ENCODE results near the gene SNX32.
A peak's percentile ranks its signal among the peaks of the same experiment; 100 is the strongest.
"Not testable (repeated sequence)": the region's sequence is repeated elsewhere in the genome, so short reads cannot be mapped to it uniquely, and the experiment has no call there.

SNX32 gene

DNA sequence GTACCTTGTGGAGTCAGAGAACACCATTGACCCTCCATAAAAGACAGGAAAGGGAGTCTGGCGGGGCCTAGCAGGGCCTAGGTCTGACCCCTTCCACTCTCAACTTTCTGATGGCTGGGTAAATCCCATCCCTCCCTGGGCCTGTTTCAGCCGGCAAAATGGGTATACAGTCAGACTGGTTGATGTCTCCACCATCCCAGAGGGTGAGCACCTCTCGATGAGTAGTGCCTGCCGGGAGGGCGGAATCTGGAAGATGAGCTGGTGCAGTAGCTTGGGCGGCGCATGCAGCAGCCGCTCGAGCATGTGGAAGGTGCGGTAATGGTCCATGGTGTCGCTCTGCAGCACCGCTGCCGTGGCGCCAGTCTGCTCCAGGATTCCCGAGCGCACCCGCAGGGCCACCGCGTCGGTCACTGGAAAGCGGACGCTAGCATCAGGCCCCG lies 54.0 kb downstream of the SNX32 start:
- no peak for DNase-seq

DNA sequence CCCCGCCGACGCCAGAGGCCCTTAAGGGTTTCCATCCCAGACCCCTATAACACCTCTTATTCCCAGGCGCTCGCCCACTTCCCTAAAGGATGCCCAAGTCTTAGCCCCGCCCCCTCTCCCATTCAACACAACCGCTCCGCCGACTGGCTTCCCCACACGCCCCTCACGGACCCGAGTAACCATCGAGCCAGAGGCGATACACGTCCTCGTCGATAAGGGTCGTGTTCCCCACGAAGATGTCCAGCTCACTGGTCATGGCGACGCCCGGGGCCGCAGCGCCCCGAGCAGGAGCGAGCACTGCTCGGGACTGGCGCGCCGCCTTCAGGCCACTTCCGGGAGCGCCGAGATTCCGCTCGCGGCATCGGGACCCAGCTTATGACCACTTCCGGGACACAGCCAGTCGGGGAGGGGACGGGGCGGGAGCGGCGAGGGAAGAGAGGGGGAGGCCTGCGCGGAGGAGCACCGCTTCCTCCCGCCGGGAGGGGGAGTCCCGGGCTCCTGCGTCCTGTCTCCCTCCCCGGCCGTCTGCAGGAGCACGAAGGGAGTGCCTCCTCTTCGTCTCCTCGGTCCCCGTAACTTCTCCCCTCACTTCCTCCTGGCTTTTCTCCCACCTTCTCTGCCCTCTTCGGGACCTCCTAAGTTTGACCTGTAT lies 54.5 kb downstream of the SNX32 start, which contains the start of gene FIBP:
TSS of gene FIBP (minus strand) at position 309 of the 652 bp plus-strand sequence. CDS start at position 256, 53 bp downstream.
- DNase-seq = peak; percentile 87

DNA sequence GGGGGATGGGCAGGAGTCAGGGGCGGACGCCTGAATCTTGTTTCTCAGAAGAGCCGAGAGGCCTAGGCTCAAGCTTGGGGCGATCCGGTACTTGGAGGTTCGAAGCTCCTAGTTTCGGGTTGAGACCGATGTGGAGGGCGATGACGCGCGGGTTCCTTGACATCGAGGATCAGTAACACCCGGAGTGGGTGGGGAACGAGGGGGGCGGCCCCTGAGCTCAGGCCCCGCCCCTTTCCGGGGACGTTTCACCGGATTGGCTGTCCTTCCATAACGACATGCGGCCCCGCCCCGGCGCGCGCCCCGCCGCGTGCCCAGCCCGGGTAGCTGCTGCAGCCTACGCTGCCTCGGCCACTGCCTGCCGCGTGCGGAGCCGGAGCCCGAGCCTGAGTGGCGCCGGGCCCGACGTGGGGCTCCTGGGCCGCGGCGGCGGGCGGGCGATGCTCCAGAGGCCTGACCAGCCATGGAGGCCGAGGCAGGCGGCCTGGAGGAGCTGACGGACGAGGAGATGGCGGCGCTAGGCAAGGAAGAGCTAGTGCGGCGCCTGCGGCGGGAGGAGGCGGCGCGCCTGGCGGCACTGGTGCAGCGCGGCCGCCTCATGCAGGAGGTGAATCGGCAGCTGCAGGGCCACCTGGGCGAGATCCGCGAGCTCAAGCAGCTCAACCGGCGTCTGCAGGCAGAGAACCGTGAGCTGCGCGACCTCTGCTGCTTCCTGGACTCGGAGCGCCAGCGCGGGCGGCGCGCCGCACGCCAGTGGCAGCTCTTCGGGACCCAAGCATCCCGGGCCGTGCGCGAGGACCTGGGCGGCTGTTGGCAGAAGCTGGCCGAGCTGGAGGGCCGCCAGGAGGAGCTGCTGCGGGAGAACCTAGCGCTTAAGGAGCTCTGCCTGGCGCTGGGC lies 56.8 kb downstream of the SNX32 start, which contains the start of gene CCDC85B:
TSS of gene CCDC85B (plus strand) at position 350 of the 895 bp plus-strand sequence. CDS start at position 461, 111 bp downstream.
- peak; percentile 90 for DNase-seq

DNA sequence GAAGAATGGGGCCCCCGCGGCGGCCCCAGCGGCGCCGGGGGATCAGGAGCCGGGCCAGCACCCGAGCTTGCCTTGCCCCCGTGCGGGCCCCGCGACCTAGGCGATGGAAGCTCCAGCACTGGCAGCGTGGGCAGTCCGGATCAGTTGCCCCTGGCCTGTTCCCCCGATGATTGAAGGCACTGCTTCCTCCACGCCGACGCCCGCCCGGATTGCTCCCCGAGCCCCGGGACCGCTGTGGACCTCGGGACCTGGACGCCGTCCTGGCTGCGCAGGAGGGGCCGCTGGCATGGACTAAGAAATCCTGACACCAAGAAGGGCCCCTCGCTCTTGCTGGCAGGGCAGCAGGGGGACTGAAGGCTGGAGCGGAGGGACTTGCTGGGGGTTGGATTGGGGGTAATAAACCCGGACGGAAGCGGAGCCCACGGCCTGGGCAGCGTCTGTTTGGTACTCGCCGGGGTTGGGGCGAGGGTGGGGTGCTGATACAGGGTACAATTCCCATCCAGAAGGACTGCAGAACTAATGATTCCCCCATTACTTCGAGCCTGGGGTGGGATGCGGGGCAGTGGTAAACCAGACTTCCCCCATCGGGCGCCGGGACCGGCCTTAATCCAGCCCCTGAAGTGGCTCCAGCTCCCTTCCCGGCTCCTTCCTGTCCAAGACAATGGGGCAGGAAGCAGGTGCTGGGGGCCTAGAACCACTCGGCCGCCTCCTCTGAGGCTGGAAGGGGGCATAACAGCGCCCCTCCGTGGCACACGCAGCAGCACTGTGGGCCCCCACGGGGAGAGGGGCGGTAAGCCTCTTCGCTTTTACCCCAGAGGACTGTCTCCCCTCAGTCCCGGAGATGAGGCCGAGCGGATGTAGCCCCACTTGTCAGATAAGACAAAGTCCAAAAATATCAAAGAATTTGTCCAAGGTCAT lies 57.7 kb downstream of the SNX32 start:
- DNase-seq = no peak

DNA sequence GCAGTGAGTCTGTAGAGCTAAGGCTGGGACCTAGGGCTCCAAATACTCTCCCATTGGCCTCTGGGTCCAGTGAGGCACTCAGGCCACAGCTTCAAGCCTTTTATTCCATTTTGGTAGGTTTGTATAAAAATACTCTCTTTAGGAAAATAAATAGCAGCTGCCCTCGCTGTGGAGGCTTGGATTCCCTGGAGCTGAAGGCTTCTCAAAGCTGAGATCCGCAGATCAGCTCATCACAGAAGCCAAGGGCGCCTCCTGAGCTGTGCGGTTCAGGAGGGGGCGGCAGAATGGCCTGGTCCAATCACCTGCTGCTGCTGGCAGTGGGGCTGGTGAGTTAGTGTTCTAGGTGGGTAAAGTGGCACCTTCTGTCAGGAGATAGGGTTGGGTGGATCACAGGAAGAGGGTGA lies 58.4 kb downstream of the SNX32 start:
- DNase-seq = not testable (repeated sequence)

DNA sequence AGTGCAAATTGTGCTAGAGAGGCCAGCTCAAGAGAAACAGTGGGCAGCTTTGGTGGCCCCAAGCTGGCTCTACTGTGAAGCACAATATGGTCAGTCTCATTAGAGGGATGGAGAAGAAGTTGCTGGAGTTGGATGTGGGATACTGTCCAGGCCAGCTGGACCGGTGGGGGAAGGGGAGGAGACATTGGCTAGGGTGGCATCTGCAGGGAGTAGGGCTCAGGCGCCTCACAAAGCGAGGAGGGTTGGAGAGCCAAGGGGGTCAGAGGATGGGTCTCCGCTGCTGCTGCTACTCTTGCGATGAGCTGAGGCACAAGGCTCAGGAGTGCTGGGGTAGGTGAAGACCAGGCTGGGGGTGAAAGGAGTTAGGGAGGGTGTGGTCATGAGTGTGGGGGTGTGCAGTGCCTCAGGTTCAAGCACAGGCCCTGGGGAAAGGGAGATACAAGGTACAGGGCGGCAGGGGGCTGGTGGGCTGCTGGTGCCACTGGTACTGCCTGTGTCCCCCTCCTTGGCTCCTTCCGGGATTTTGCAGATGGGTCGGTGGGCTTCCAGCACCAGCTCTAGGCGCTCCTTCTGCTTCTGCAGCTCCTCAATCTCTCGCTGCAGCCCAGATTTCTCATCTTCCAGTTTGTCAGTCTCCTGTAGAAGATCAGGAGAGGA lies 59.0 kb downstream of the SNX32 start:
- DNase-seq = no peak

DNA sequence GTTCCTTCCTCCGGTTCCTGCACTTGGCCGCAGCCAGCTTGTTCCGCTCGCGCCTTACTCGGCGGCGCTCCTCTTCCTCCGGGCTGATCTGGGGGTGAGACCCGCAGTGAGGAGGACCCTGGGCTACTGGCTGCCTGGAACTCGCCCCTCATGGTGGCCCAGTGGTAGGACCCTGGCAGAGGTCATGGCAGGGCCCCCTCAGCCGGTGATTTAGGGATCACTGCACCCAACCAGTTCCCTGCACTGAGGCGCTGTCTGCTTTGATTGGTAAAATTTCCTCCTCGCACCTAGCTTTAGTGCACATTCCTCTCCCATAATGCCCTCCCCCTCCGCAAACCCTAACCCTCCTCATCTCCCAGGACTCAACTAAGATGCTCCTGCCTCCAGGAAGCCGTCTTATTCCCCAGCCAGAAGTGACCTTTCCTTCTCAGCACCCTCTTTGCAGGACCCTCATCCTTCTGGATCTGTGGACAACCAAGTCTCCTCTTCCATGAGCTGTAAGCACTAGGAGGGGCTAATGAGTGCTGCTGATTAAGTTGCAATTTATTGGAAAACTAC lies 60.4 kb downstream of the SNX32 start:
- DNase-seq = no peak

DNA sequence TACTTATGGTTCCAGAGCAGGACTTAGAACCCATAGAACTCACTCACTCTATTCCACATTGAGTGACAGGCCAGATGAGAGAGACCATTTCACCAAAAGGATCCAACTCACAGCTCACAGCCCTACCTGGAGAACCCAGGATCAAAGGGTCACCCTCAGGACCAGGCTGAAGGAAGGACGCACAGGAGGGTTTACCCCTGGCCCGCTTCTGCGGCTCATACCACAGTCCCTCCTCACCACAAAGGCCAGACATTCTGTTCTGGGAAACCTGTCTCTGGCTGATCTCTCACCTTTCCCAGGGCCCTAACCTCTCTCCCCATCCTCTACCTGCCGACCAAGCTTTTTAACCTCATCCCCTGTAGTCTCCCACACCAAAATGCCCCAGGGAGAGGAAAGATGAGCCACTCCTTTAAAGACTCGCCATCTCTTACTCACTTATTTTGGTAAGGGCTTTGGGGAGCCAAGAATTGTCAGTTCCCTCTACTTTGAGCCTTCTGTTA lies 61.8 kb downstream of the SNX32 start:
- DNase-seq = no peak

DNA sequence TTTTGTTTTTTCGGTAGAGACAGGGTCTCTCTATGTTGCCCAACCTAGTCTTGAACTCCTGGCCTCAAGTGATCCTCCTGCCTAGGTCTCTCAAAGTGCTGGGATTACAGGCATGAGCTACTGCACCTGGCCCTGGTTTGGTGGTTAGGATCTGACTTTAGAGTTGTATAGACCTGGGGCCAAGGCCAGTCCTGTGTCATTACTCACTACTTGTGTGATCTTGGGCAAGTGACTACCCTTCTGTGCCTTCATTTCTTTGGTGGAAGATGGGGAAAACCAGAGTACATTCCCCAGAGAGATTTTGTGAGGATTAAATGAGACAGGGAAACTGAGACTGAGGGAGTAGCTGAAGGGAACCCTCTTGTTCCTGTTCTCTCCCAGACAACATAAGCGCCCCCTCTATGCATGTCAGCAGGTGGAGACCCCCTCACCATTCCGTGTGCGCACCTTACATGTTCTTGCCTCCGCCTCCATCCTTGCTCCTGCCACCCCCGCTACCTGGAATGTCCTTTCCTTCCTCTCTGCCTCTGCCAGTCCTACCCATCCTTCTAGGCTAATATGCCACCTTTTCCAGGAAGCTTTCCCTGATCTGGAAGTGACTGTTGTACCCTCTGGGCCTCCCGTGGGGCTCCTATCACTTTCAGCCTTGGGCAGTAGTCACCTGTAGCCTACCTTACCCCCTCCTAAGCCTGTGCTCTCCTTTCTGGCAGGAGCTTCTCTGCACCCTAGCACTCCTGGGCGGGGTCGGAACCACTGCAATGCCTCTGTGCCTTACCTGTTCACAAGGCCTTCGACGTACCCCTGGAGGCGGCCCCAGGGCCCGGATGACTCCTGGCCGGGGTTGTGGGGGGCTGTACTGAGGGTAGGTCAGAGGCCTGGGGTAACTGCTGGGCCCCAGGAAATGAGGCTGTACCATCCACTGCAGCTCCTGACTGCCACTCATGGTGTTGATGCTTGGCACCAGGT lies 62.6 kb downstream of the SNX32 start:
- DNase-seq = no peak

DNA sequence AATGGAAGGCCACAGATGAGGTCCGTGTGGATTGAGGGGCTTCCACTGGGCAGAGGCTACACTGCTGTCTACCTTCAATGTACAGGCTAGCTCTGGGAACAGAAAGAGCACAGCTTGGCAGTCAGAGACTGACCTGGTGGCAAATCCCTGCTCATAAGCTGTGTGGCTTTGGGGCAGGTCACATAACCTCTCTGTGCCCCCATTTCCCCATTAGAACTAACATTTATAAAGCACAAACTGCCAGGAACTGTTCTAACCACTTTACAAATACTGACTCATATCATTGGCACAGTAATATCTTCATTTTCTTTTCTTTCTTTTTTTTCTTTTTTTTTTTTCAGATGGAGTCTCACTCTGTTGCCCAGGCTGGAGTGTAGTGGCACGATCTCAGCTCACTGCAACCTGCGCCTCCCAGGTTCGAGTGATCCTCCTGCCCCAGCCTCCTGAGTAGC lies 63.3 kb downstream of the SNX32 start:
- no peak for DNase-seq

DNA sequence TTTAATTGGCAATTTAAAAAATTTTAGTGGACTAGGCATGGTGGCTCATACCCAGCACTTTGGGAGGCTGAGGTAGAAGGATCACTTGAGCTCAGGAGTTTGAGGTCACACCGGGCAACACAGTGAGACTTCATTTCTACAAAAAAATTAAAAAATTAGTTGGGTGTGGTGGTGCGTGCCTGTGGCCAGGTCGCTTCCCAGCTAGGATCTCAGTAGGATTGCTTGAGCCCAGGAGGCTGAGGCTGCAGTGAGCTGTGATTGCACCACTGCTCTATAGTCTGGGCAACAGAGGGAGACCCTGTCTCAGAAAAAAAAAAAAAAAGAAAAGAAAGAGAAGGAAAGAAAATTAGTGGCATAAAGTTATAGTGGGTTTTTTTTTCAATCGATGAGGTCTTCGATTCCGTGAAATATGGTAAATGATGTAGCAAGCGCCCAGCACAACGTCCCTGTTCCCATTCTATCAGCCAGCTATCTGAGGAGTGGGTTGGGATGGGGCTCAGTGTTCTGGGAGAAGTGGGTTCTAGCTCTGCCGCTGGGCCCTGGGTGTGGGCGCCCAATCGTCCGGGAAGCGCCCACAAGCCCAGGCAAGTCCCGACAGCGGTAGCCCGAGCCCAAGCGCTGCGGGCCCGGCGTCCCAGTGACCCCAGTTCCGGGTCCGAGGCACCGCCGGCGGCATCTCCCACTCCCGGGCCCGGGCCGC lies 65.0 kb downstream of the SNX32 start:
- DNase-seq = no peak

DNA sequence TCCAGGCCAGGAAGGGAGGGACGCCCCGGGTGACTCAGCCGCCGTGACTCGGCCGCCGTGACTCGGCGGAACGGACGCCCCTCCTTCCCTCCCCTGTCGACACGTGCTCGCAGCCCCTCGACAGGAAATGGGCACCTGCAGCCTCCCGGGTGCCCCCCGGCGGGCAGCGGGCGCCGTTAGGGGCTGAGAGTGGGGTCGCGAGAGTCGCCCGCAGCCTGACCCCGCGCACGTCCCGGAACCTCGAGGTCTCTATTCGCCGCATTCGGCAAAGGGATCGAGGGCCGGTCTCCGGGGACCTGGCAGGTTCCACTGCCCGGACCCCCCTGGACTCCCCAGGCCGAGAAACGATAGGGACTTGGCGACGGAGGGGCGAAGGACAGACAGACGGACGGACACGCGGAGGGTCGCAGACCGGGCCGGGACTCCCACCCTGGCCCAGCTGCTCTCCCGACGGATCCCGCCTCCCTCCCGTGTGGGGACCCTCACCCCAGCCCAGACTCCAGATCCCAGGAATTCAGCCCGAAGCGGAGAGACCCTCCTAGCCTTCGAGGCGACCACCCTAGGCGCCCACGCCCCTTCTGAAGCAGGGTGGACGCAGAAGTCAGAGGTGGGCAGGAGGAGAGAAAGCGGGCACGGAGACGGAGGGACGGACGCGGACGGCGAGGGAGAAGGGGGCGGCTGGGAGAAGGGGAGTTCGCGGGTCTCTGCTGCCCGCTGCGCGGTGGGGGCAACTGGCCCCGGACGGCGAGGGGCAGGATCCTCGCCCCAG lies 65.8 kb downstream of the SNX32 start:
- DNase-seq = peak; percentile 26

DNA sequence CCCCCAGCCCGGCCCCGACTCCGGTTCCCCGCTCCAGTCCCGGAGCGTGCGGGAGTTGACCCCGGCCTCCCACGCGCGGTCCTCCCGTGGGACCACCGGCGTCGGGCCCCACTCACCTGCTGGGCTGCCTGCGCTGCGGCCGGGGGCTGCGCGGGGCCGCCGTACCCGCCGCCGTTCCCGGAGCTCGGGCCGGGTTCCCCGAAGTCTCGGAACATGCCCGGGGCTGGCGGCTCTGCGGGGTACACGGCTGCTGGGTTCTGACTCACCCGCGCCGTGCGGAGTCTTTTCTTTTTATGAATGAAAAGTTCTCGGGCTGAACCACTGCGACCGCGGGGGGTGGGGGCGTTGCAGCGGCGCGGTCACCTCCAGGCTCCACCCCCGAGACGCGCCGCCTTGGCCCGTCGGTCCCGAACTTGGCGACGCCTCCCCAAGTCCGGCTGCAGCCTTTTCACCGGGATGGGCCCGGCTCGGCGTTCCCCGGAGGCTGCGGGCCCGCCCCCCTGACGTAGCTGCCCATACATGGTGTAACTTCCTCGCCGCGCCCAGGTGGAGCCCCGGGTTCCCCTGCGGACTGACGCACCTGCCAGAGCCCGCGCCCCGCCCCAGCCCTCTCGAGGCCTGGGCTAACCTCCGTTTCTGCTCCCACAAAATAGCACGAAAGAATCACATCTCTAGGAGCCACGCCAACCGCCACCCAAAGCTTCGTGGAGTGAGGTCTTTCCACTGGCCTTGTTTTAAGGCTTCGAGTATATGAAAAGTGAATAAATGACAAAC lies 66.5 kb downstream of the SNX32 start, which contains the start of gene FOSL1:
TSS of gene FOSL1 (minus strand) at position 264 of the 774 bp plus-strand sequence. CDS start at position 215, 49 bp downstream.
- peak; percentile 61 for DNase-seq

DNA sequence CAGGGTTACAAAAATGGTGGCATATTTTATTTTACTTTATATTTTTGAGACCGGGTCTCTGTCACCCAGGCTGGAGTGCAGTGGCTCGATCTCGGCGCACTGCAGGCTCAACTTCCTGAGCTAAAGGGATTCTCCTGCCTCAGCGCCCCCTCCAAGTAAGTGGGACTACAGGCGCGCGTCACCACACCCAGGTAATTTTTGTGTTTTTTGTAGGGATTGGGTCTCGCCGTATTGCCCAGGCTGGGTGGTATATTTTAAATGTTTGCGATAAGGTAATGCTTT lies 67.1 kb downstream of the SNX32 start:
- DNase-seq = no peak

DNA sequence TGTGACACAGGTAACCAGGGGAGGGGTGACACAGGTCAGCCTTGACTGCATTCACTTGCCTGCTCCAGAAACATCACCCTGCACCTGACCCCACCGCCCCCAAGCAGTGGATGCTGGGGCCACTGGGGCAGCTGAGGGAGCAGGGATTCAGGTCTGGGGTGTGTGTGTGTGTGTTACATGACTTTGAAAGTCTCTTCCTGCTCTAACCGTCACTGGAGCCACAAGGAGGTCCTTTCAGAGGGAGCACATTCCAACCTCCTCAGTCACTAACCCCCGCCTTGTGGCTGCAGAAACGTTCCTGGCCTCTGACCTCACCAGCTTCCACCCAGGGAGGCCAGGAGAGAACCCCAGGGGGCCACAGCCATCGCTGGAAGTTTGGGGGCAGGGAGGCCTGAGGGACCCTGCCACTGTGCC lies 69.3 kb downstream of the SNX32 start:
- DNase-seq = no peak

Data from GF-D8 (cell line).